Middle frontal gyrus (tissue), 1 donor: Measurements from ENCODE around the gene F10.
"Not testable (repeated sequence)": the region's sequence is repeated elsewhere in the genome, so short reads cannot be mapped to it uniquely, and the experiment has no call there.

Source experiments
- DNase-seq: peaks from one replicate; pipeline ENCODE4 v3.0.0-alpha.2; 2015; ENCODE audit warnings: low spot score; ENCODE audit errors: extremely low spot score

The F10 gene

GRCh38 chr13:113098162-113098732 lies 24.4 kb upstream of the F10 start:
- DNase-seq, result no peak

GRCh38 chr13:113099142-113099541 lies 23.5 kb upstream of the F10 start:
- no peak for DNase-seq

- DNase-seq, result not testable (repeated sequence)
These were observed 20.3 kb upstream of the F10 start for GRCh38 chr13:113102302-113102701.

GRCh38 chr13:113102727-113103126 lies 19.9 kb upstream of the F10 start:
- no peak for DNase-seq

GRCh38 chr13:113103646-113104045 lies 19.0 kb upstream of the F10 start:
- DNase-seq, result no peak

- no peak for DNase-seq
These were observed 17.3 kb upstream of the F10 start, which contains the start of gene F7 for GRCh38 chr13:113105032-113105920. TSS of gene F7 (plus strand) at chr13:113105791. CDS start at chr13:113105842, 51 bp downstream.

- no peak for DNase-seq
These were observed 16.6 kb upstream of the F10 start for GRCh38 chr13:113105921-113106452.

- no peak for DNase-seq
These were observed 15.8 kb upstream of the F10 start for GRCh38 chr13:113106711-113107351.

GRCh38 chr13:113108521-113108920 lies 14.1 kb upstream of the F10 start:
- DNase-seq, result not testable (repeated sequence)

GRCh38 chr13:113109151-113110047 lies 13.2 kb upstream of the F10 start:
- no peak for DNase-seq

GRCh38 chr13:113110048-113110851 lies 12.3 kb upstream of the F10 start:
- DNase-seq, result no peak

- DNase-seq, result no peak
These were observed 11.7 kb upstream of the F10 start for GRCh38 chr13:113110852-113111315.

- not testable (repeated sequence) for DNase-seq
These were observed 10.8 kb upstream of the F10 start for GRCh38 chr13:113111821-113112220.

- not testable (repeated sequence) for DNase-seq
These were observed 10.1 kb upstream of the F10 start for GRCh38 chr13:113112475-113112874.

GRCh38 chr13:113112893-113113845 lies 9.4 kb upstream of the F10 start:
- DNase-seq, result no peak

- DNase-seq, result no peak
These were observed 8.7 kb upstream of the F10 start for GRCh38 chr13:113113846-113114271.

GRCh38 chr13:113114511-113115362 lies 7.9 kb upstream of the F10 start:
- no peak for DNase-seq
